ENCODE data around the gene CLCN6.
A peak's percentile ranks its signal among the peaks of the same experiment; 100 is the strongest.

CLCN6 gene

GRCh38 chr1:11850156-11850555 lies 44.2 kb downstream of the CLCN6 start:
- no peak for DNase-seq (ENCODE audit: low read depth, low spot score)

- no peak for DNase-seq (ENCODE audit: low read depth, low spot score)
Observed at GRCh38 chr1:11851180-11851579, 45.2 kb downstream of the CLCN6 start.

- no peak for DNase-seq (ENCODE audit: low read depth, low spot score)
Observed at GRCh38 chr1:11854519-11854918, 48.5 kb downstream of the CLCN6 start.

- no peak for DNase-seq (ENCODE audit: low read depth, low spot score)
Observed at GRCh38 chr1:11855430-11855829, 49.4 kb downstream of the CLCN6 start.

- no peak for DNase-seq (ENCODE audit: low read depth, low spot score)
Observed at GRCh38 chr1:11856698-11857097, 50.7 kb downstream of the CLCN6 start.

GRCh38 chr1:11857164-11857851 lies 51.3 kb downstream of the CLCN6 start:
- no peak for DNase-seq (ENCODE audit: low read depth, low spot score)

GRCh38 chr1:11858158-11858557 lies 52.2 kb downstream of the CLCN6 start:
- DNase-seq (ENCODE audit: low read depth, low spot score) = no peak

GRCh38 chr1:11858613-11858967 lies 52.6 kb downstream of the CLCN6 start, which contains the start of gene NPPB:
TSS of gene NPPB (minus strand) at chr1:11858945. CDS start at chr1:11858833, 112 bp downstream.
- no peak for DNase-seq (ENCODE audit: low read depth, low spot score)

- peak; percentile 33 for DNase-seq (ENCODE audit: low read depth, low spot score)
Observed at GRCh38 chr1:11858968-11859871, 53.2 kb downstream of the CLCN6 start.

- no peak for DNase-seq (ENCODE audit: low read depth, low spot score)
Observed at GRCh38 chr1:11860083-11860482, 54.1 kb downstream of the CLCN6 start.

GRCh38 chr1:11860587-11860986 lies 54.6 kb downstream of the CLCN6 start:
- DNase-seq (ENCODE audit: low read depth, low spot score) = no peak

GRCh38 chr1:11862890-11863289 lies 56.9 kb downstream of the CLCN6 start:
- DNase-seq (ENCODE audit: low read depth, low spot score) = no peak

- no peak for DNase-seq (ENCODE audit: low read depth, low spot score)
Observed at GRCh38 chr1:11868331-11868980, 62.5 kb downstream of the CLCN6 start.

- DNase-seq (ENCODE audit: low read depth, low spot score) = no peak
Observed at GRCh38 chr1:11869104-11869503, 63.1 kb downstream of the CLCN6 start.

GRCh38 chr1:11869650-11870207 lies 63.7 kb downstream of the CLCN6 start:
- DNase-seq (ENCODE audit: low read depth, low spot score) = no peak

- no peak for DNase-seq (ENCODE audit: low read depth, low spot score)
Observed at GRCh38 chr1:11872545-11872944, 66.6 kb downstream of the CLCN6 start.

- DNase-seq (ENCODE audit: low read depth, low spot score) = no peak
Observed at GRCh38 chr1:11873395-11874257, 67.6 kb downstream of the CLCN6 start.

- no peak for DNase-seq (ENCODE audit: low read depth, low spot score)
Observed at GRCh38 chr1:11874258-11874562, 68.2 kb downstream of the CLCN6 start.

GRCh38 chr1:11874624-11875023 lies 68.6 kb downstream of the CLCN6 start:
- no peak for DNase-seq (ENCODE audit: low read depth, low spot score)

- DNase-seq (ENCODE audit: low read depth, low spot score) = no peak
Observed at GRCh38 chr1:11875094-11875493, 69.1 kb downstream of the CLCN6 start.

- no peak for DNase-seq (ENCODE audit: low read depth, low spot score)
Observed at GRCh38 chr1:11877074-11877473, 71.1 kb downstream of the CLCN6 start.
